HepG2 (cell line): ENCODE data around the gene RAB1B. TPM values are rescaled to one million over a fixed set of nuclear protein-coding genes. Genes with fewer than 3 reads are reported as not detected.

Experiments
- ATAC-seq: fragments of 200-7000 bp; cut with Tn5 transposase; 3 replicates; pipeline ENCODE4 v1.9.1; 2020; ENCODE audit warnings: mild to moderate bottlenecking, moderate library complexity
- BruUV-seq: library from RNA; stranded (reverse); fragments of 400-500 nt; replicated peaks from 2 replicates; lab custom pipeline; 2021; lab: Mats Ljungman, UMichigan
- CTCF ChIA-PET: fragments of 300-600 bp; formaldehyde crosslinking; extraction: SDS; loops from one replicate; lab custom pipeline; 2021; ENCODE audit warnings: low total read pairs, inconsistent platforms, low intra/inter-chr PET ratio; lab: Yijun Ruan, JAX
- POLR2A ChIA-PET: fragments of 350-600 bp; sonication (Branson Sonifier 250); formaldehyde crosslinking; loops from one replicate; lab custom pipeline; 2020; ENCODE audit warnings: antibody characterized with exemption, inconsistent platforms; lab: Yijun Ruan, JAX
- DNase-seq: peaks from one replicate; pipeline ENCODE4 v3.0.0-alpha.2; 2015; ENCODE audit warnings: low spot score
- FAIRE-seq: peaks from 3 replicates; lab custom pipeline; 2011; peaks lifted over from hg19 to GRCh38; lab: Jason Lieb, UNC
- H2AFZ ChIP-seq: one replicate; pipeline ENCODE4 v1.6.1; 2011; ENCODE audit warnings: low read length, inconsistent platforms
- H3K27ac ChIP-seq: fragments of 300-600 bp; 3 replicates; pipeline ENCODE4 v1.8.0; 2011; ENCODE audit warnings: mixed run types, mild to moderate bottlenecking, mixed read lengths, low read length, inconsistent platforms; ENCODE audit not compliant: insufficient read depth; ENCODE audit errors: extremely low read length
- H3K27me3 ChIP-seq, 2 experiments: fragments of 200-600 bp in 1 of 2; 2 replicates in 1 of 2; 3 replicates in 1 of 2; pipeline versions ENCODE4 v1.6.0 to v1.8.0; 2011; ENCODE audit warnings: low read length in 2 of 2, mild to moderate bottlenecking in 2 of 2, moderate library complexity in 2 of 2, inconsistent platforms in 1 of 2; ENCODE audit not compliant: insufficient read depth in 2 of 2, control insufficient read depth in 1 of 2
- H3K36me3 ChIP-seq, 2 experiments: fragments of 200-600 bp in 1 of 2; replicated peaks in 1 of 2; 2 replicates in 1 of 2; 3 replicates in 1 of 2; pipeline versions ENCODE4 v1.5.1 to v1.8.0; 2011; ENCODE audit warnings: low read length in 2 of 2, inconsistent platforms in 1 of 2; ENCODE audit not compliant: insufficient read depth in 2 of 2, control insufficient read depth in 1 of 2
- H3K4me1 ChIP-seq: 2 replicates; pipeline ENCODE4 v1.5.1; 2012; ENCODE audit warnings: low read length, inconsistent platforms; ENCODE audit not compliant: insufficient read depth
- H3K4me2 ChIP-seq: 2 replicates; pipeline ENCODE4 v1.6.0; 2011; ENCODE audit warnings: low read depth, low read length, inconsistent platforms
- H3K4me3 ChIP-seq, 3 experiments: fragments of 200-600 bp in 1 of 3; sonication (generic), shearing (Covaris generic) in 1 of 3; replicated peaks in 1 of 3; 2 replicates each; pipeline ENCODE4 v1.5.1; 2011 to 2016; ENCODE audit warnings: low read length in 3 of 3, inconsistent platforms in 2 of 3, low read depth in 2 of 3, mild to moderate bottlenecking in 2 of 3, control low read depth in 1 of 3, mixed read lengths in 1 of 3; ENCODE audit not compliant: insufficient read depth in 1 of 3
- H3K79me2 ChIP-seq: one replicate; pipeline ENCODE4 v1.6.1; 2011; ENCODE audit warnings: low read length, inconsistent platforms; ENCODE audit not compliant: insufficient read depth
- H3K9ac ChIP-seq: 2 replicates; pipeline ENCODE4 v1.6.0; 2011; ENCODE audit warnings: mild to moderate bottlenecking, low read depth, low read length, inconsistent platforms; ENCODE audit not compliant: insufficient read depth
- H3K9me3 ChIP-seq: 2 replicates; pipeline ENCODE4 v1.5.1; 2012; ENCODE audit warnings: mild to moderate bottlenecking, low read length
- H4K20me1 ChIP-seq: 2 replicates; pipeline ENCODE4 v1.6.0; 2011; ENCODE audit warnings: inconsistent platforms, mild to moderate bottlenecking, low read length, moderate library complexity; ENCODE audit not compliant: insufficient read depth
- CBX1 ChIP-seq: IDR thresholded peaks from one replicate; pipeline ENCODE4 v1.6.1; 2016; ENCODE audit warnings: antibody characterized with exemption, low read depth
- RFXANK ChIP-seq: IDR thresholded peaks from 2 replicates; pipeline ENCODE4 v1.6.1; 2016
- ZNF746 ChIP-seq: sonication (generic); formaldehyde crosslinking; IDR thresholded peaks from 2 replicates; pipeline ENCODE4 v1.8.0; 2022; ENCODE audit warnings: mild to moderate bottlenecking, missing genetic modification reagents
- WGBS: methylation state at CpG from one replicate; pipeline ENCODE4 v1.1.6; 2017; ENCODE audit warnings: low lambda C conversion rate; 5-methylcytosine and 5-hydroxymethylcytosine counted together
- in situ Hi-C: cut with HindIII; loops from 2 replicates; pipeline ENCODE4 v1.10.0; 2017; ENCODE audit warnings: low pct_unique_long_range_greater_than_20kb; ENCODE audit not compliant: extremely low pct_ligation_motif_present
- intact Hi-C: fragments of 100-400 bp; cut with micrococcal nuclease; formaldehyde crosslinking; loops from one replicate; pipeline ENCODE4 v1.10.0; 2022; ENCODE audit not compliant: unreplicated experiment
- polyA plus RNA-seq, 8 experiments: library from polyadenylated mRNA; depleted of rRNA in 3 of 8; stranded (reverse) in 7 of 8; unstranded in 1 of 8; fragments of >200 nt; fragmentation: Illumina TruSeq in 4 of 8; extraction: Trizol in 4 of 8; gene quantifications; 2 replicates each; pipeline versions ENCODE4 v1.2.1 to v1.2.3, GENCODE V29; 2011 to 2016; ENCODE audit warnings: low read depth in 4 of 8, missing spikeins in 1 of 8, mixed read lengths in 1 of 8; ENCODE audit not compliant: insufficient read depth in 1 of 8
- total RNA-seq, 5 experiments: library from RNA; depleted of rRNA; stranded (reverse); fragments of >200 nt; fragmentation: Illumina TruSeq; extraction: Trizol; gene quantifications; 2 replicates each; pipeline ENCODE4 v1.2.3, GENCODE V29; 2016; ENCODE audit warnings: low read depth in 1 of 5
- TF ChIP-seq, protein P1 (sequence below): sonication (generic); formaldehyde crosslinking; IDR thresholded peaks from 2 replicates; pipeline ENCODE4 v1.8.0; 2022; ENCODE audit warnings: missing genetic modification reagents, mild to moderate bottlenecking, inconsistent platforms, borderline replicate concordance
- TF ChIP-seq, protein P2 (sequence below): sonication (generic); formaldehyde crosslinking; conservative IDR thresholded peaks from 2 replicates; pipeline ENCODE4 v1.4.0; 2020; ENCODE audit warnings: missing genetic modification reagents
- TF ChIP-seq, protein P3 (sequence below): sonication (generic); formaldehyde crosslinking; conservative IDR thresholded peaks from 2 replicates; pipeline ENCODE4 v1.4.0; 2020; ENCODE audit warnings: missing genetic modification reagents

RAB1B gene
- total and polyA plus RNA-seq, 2 of the 13 experiments (the other 11 are each of a cell fraction or from before 2014, with no cell fraction given): 77.9 to 87.9 TPM

DNA sequence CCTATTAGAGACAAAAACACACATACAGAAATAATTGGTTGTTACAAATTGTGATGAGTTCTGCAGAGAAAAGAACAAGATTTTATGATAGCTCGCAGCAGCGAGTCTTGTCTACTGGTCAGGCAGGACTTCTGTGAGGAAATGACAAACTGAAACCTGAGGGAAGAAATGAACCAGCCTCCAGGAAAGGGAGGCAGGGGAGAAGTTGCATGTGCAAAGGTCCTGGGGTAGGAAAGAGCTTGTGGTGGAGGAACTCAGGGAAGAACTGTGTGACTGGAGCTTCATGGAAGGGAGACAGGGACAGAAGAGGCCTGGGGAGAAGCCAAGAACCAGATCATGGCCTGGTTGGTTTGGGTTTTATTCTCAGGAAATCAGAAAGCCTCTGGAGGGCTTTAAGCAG is 9.2 kb upstream of the RAB1B start (continued):
- no peak for TF ChIP-seq CBX1

DNA sequence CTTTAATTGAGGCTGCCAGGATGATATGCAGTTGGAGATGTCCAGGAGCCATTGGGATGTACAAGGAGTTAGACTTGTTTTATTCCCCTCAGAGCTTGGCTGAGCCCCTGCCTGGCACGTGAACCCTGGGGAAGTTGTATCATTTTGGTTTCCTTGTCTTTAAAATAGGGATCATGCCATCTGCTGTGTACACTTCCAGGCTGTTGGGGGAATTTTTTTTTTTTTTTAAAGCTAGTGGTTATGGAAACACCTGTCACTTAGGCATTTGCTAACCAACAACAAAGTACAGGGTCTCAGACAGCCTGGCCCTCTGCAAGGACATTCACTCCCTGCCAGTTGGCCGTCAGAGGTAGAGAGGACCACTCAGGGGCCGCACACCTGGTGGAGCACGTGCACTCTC is 8.5 kb upstream of the RAB1B start:
- no peak for ATAC-seq
- no peak for FAIRE-seq
- in situ Hi-C loops: no loop called here
- Histone ChIP-seq H4K20me1 (peaks cover 2% of the 10 kb centered on the region; the same call in 1 of the 2 replicates), H3K79me2 (peaks cover 2% of the 10 kb centered on the region), H3K9ac (no peak overlapping the region), H3K4me3 (no peak overlapping the region), H3K9me3 (no peaks in the 10 kb centered on the region), H3K27ac (no peak overlapping the region), H3K27me3 (no peaks in the 10 kb centered on the region; a peak in 1 of 5 replicates), H2AFZ (no peak overlapping the region), H3K4me1 (peaks cover 18% of the 10 kb centered on the region), H3K36me3 (peaks cover 5 to 8% of the 10 kb centered on the region in 2 experiments; a peak in 3 of 5 replicates), H3K4me2 (no peak overlapping the region)
- BruUV-seq: no TSS peak
- intact Hi-C loops: no loop called here
- ChIA-PET CTCF (no interaction called here), POLR2A (no interaction called here)
- no peak for DNase-seq
- TF ChIP-seq ZNF746 (no peak), RFXANK (CRISPR knock-in tag) (no peak)
- TF ChIP-seq, protein P1, sequence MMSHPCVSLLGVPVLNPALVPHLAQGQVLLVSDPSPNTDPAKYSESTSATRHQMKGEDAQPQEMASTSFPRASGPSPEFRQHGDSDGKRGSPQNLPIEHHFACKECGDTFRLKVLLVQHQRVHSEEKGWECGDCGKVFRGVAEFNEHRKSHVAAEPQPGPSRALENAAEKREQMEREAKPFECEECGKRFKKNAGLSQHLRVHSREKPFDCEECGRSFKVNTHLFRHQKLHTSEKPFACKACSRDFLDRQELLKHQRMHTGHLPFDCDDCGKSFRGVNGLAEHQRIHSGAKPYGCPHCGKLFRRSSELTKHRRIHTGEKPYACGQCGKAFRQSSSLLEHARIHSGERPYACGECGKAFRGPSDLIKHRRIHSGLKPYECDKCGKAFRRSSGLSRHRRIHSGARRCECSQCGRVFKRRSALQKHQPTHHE: no peak
- TF ChIP-seq, protein P2, sequence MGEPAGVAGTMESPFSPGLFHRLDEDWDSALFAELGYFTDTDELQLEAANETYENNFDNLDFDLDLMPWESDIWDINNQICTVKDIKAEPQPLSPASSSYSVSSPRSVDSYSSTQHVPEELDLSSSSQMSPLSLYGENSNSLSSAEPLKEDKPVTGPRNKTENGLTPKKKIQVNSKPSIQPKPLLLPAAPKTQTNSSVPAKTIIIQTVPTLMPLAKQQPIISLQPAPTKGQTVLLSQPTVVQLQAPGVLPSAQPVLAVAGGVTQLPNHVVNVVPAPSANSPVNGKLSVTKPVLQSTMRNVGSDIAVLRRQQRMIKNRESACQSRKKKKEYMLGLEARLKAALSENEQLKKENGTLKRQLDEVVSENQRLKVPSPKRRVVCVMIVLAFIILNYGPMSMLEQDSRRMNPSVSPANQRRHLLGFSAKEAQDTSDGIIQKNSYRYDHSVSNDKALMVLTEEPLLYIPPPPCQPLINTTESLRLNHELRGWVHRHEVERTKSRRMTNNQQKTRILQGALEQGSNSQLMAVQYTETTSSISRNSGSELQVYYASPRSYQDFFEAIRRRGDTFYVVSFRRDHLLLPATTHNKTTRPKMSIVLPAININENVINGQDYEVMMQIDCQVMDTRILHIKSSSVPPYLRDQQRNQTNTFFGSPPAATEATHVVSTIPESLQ (CRISPR knock-in tag): no peak
- TF ChIP-seq, protein P3, sequence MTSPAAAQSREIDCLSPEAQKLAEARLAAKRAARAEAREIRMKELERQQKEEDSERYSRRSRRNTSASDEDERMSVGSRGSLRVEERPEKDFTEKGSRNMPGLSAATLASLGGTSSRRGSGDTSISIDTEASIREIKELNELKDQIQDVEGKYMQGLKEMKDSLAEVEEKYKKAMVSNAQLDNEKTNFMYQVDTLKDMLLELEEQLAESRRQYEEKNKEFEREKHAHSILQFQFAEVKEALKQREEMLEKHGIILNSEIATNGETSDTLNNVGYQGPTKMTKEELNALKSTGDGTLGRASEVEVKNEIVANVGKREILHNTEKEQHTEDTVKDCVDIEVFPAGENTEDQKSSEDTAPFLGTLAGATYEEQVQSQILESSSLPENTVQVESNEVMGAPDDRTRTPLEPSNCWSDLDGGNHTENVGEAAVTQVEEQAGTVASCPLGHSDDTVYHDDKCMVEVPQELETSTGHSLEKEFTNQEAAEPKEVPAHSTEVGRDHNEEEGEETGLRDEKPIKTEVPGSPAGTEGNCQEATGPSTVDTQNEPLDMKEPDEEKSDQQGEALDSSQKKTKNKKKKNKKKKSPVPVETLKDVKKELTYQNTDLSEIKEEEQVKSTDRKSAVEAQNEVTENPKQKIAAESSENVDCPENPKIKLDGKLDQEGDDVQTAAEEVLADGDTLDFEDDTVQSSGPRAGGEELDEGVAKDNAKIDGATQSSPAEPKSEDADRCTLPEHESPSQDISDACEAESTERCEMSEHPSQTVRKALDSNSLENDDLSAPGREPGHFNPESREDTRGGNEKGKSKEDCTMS (CRISPR knock-in tag): no peak
- WGBS: 100% methylated on average over 3 of the region's 4 CpGs
